Measurements from ENCODE around the gene TLR8.

TLR8 gene

DNA sequence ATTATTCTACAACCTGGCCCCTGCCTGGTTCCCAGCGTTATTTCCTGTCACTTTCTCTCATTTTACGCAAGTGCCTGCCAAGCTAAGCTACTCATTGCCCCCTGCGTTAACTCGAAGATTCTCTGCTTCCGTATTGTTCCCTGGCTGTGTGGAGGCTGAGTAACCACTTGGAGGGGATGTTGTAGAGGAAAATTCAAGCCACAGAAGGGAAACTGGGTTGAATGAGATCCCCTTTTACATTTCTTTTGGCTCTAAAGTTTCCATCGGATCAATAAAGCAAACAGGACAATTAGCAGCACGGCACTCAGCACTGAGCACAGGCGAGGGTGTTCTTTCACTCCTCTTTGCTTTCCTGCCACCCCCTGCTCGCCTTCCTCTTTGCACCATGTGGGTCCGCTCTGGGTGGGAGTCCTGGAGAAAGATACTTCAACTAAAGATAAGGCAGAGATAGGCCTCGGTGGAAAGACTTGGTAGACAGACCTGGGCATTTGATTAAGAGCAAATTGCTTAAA is 64.3 kb downstream of the TLR8 start:
- peak; percentile 51 for DNase-seq

DNA sequence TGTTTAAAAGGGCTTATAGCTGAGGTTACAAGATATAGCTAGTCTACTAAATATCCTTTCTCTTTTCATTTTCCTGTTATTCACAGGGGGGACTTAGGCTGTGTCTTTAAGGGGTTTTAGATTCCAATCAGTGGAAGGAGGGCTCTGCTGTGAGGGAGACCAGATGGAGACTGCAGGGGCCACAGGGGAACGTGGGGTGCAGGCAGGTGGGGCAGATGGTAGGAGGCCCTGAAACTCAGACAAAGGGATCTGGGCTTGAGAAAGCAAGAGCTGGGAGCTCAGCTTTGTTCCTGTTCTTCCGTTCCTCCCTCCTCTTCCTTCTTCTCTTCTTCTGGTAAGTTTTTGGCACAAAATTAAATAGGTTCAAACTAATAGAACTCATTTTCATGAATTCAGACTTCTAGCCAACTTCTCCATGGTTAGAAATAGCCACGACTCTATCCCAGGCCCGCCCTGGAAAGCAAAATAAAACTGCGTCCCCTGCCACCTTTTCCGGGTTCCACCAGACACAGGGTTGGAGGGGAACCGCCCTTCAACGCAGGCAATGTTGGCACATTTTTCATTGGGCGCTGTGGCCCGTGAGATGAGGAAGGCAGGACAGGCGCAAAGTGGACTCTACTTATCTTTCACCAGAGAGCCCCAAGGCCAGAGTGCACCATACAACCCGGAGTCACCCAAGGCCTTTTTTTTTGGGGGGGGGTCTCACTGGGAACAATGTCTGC is 65.0 kb downstream of the TLR8 start:
- DNase-seq = peak; percentile 52

DNA sequence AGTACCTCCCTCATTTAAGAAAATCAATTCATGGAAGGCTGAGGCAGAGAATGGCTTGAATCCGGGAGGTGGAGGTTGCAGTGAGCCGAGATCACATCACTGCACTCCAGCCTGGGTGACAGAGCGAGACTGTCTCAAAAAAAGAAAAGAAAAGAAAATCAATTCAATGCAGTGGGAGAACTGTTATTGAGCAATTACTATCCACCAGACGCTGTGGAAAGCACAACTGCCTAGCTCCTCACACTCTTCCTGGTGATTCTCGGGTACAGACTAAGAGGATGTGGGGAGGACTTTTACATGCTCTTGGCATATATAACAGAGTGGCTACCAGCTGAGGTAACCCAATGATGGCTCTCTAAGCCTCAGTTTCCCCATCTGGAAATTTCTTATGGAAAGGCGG is 65.8 kb downstream of the TLR8 start:
- no peak for DNase-seq

Measured in activated CD4-positive, alpha-beta T cell treated with anti-CD3 and anti-CD28 coated beads for 48 hours (primary cell).